HepG2 (cell line): Measurements from ENCODE around the gene NDUFA13. TPM values are rescaled to one million over a fixed set of nuclear protein-coding genes. Genes with fewer than 3 reads are reported as not detected.
A peak's percentile ranks its signal among the peaks of the same experiment; 100 is the strongest.

Experiments
- ATAC-seq: fragments of 200-7000 bp; cut with Tn5 transposase; 3 replicates; pipeline ENCODE4 v1.9.1; 2020; ENCODE audit warnings: mild to moderate bottlenecking, moderate library complexity
- BruUV-seq: library from RNA; stranded (reverse); fragments of 400-500 nt; replicated peaks from 2 replicates; lab custom pipeline; 2021; lab: Mats Ljungman, UMichigan
- CTCF ChIA-PET: fragments of 300-600 bp; formaldehyde crosslinking; extraction: SDS; loops from one replicate; lab custom pipeline; 2021; ENCODE audit warnings: low total read pairs, inconsistent platforms, low intra/inter-chr PET ratio; lab: Yijun Ruan, JAX
- POLR2A ChIA-PET: fragments of 350-600 bp; sonication (Branson Sonifier 250); formaldehyde crosslinking; loops from one replicate; lab custom pipeline; 2020; ENCODE audit warnings: antibody characterized with exemption, inconsistent platforms; lab: Yijun Ruan, JAX
- DNase-seq: peaks from one replicate; pipeline ENCODE4 v3.0.0-alpha.2; 2015; ENCODE audit warnings: low spot score
- FAIRE-seq: peaks from 3 replicates; lab custom pipeline; 2011; peaks lifted over from hg19 to GRCh38; lab: Jason Lieb, UNC
- H2AFZ ChIP-seq: one replicate; pipeline ENCODE4 v1.6.1; 2011; ENCODE audit warnings: low read length, inconsistent platforms
- H3K27ac ChIP-seq: fragments of 300-600 bp; 3 replicates; pipeline ENCODE4 v1.8.0; 2011; ENCODE audit warnings: mixed run types, mild to moderate bottlenecking, mixed read lengths, low read length, inconsistent platforms; ENCODE audit not compliant: insufficient read depth; ENCODE audit errors: extremely low read length
- H3K27me3 ChIP-seq, 2 experiments: fragments of 200-600 bp in 1 of 2; 2 replicates in 1 of 2; 3 replicates in 1 of 2; pipeline versions ENCODE4 v1.6.0 to v1.8.0; 2011; ENCODE audit warnings: low read length in 2 of 2, mild to moderate bottlenecking in 2 of 2, moderate library complexity in 2 of 2, inconsistent platforms in 1 of 2; ENCODE audit not compliant: insufficient read depth in 2 of 2, control insufficient read depth in 1 of 2
- H3K36me3 ChIP-seq, 2 experiments: fragments of 200-600 bp in 1 of 2; replicated peaks in 1 of 2; 2 replicates in 1 of 2; 3 replicates in 1 of 2; pipeline versions ENCODE4 v1.5.1 to v1.8.0; 2011; ENCODE audit warnings: low read length in 2 of 2, inconsistent platforms in 1 of 2; ENCODE audit not compliant: insufficient read depth in 2 of 2, control insufficient read depth in 1 of 2
- H3K4me1 ChIP-seq: 2 replicates; pipeline ENCODE4 v1.5.1; 2012; ENCODE audit warnings: low read length, inconsistent platforms; ENCODE audit not compliant: insufficient read depth
- H3K4me2 ChIP-seq: 2 replicates; pipeline ENCODE4 v1.6.0; 2011; ENCODE audit warnings: low read depth, low read length, inconsistent platforms
- H3K4me3 ChIP-seq, 3 experiments: fragments of 200-600 bp in 1 of 3; sonication (generic), shearing (Covaris generic) in 1 of 3; replicated peaks in 1 of 3; 2 replicates each; pipeline ENCODE4 v1.5.1; 2011 to 2016; ENCODE audit warnings: low read length in 3 of 3, inconsistent platforms in 2 of 3, low read depth in 2 of 3, mild to moderate bottlenecking in 2 of 3, control low read depth in 1 of 3, mixed read lengths in 1 of 3; ENCODE audit not compliant: insufficient read depth in 1 of 3
- H3K79me2 ChIP-seq: one replicate; pipeline ENCODE4 v1.6.1; 2011; ENCODE audit warnings: low read length, inconsistent platforms; ENCODE audit not compliant: insufficient read depth
- H3K9ac ChIP-seq: 2 replicates; pipeline ENCODE4 v1.6.0; 2011; ENCODE audit warnings: mild to moderate bottlenecking, low read depth, low read length, inconsistent platforms; ENCODE audit not compliant: insufficient read depth
- H3K9me3 ChIP-seq: 2 replicates; pipeline ENCODE4 v1.5.1; 2012; ENCODE audit warnings: mild to moderate bottlenecking, low read length
- H4K20me1 ChIP-seq: 2 replicates; pipeline ENCODE4 v1.6.0; 2011; ENCODE audit warnings: inconsistent platforms, mild to moderate bottlenecking, low read length, moderate library complexity; ENCODE audit not compliant: insufficient read depth
- HDAC6 ChIP-seq: fragments of 200-600 bp; sonication (generic); IDR thresholded peaks from 2 replicates; pipeline ENCODE4 v1.7.0; 2017; ENCODE audit warnings: mild to moderate bottlenecking, antibody characterized with exemption, low read length, low read depth
- POLR2AphosphoS2 ChIP-seq: IDR thresholded peaks from 2 replicates; pipeline ENCODE4 v1.6.1; 2011; ENCODE audit warnings: low read depth, low read length, improper control_type of control experiment
- SOX5 ChIP-seq: IDR thresholded peaks from 2 replicates; pipeline ENCODE4 v1.6.1; 2016; ENCODE audit warnings: borderline replicate concordance
- ZMYM4 ChIP-seq: sonication (generic); formaldehyde crosslinking; IDR thresholded peaks from 2 replicates; pipeline ENCODE4 v1.8.1; 2023; ENCODE audit warnings: mild to moderate bottlenecking, missing genetic modification reagents
- ZNF441 ChIP-seq: sonication (generic); formaldehyde crosslinking; IDR thresholded peaks from 2 replicates; pipeline ENCODE4 v1.7.0; 2021; ENCODE audit warnings: missing genetic modification reagents, borderline replicate concordance
- ZNF709 ChIP-seq: sonication (generic); formaldehyde crosslinking; IDR thresholded peaks from 2 replicates; pipeline ENCODE4 v1.5.0; 2020; ENCODE audit warnings: mild to moderate bottlenecking, missing genetic modification reagents
- WGBS: methylation state at CpG from one replicate; pipeline ENCODE4 v1.1.6; 2017; ENCODE audit warnings: low lambda C conversion rate; 5-methylcytosine and 5-hydroxymethylcytosine counted together
- in situ Hi-C: cut with HindIII; loops from 2 replicates; pipeline ENCODE4 v1.10.0; 2017; ENCODE audit warnings: low pct_unique_long_range_greater_than_20kb; ENCODE audit not compliant: extremely low pct_ligation_motif_present
- intact Hi-C: fragments of 100-400 bp; cut with micrococcal nuclease; formaldehyde crosslinking; loops from one replicate; pipeline ENCODE4 v1.10.0; 2022; ENCODE audit not compliant: unreplicated experiment
- polyA plus RNA-seq, 8 experiments: library from polyadenylated mRNA; depleted of rRNA in 3 of 8; stranded (reverse) in 7 of 8; unstranded in 1 of 8; fragments of >200 nt; fragmentation: Illumina TruSeq in 4 of 8; extraction: Trizol in 4 of 8; gene quantifications; 2 replicates each; pipeline versions ENCODE4 v1.2.1 to v1.2.3, GENCODE V29; 2011 to 2016; ENCODE audit warnings: low read depth in 4 of 8, missing spikeins in 1 of 8, mixed read lengths in 1 of 8; ENCODE audit not compliant: insufficient read depth in 1 of 8
- total RNA-seq, 5 experiments: library from RNA; depleted of rRNA; stranded (reverse); fragments of >200 nt; fragmentation: Illumina TruSeq; extraction: Trizol; gene quantifications; 2 replicates each; pipeline ENCODE4 v1.2.3, GENCODE V29; 2016; ENCODE audit warnings: low read depth in 1 of 5
- TF ChIP-seq, protein P1 (sequence below): sonication (generic); formaldehyde crosslinking; IDR thresholded peaks from 2 replicates; pipeline ENCODE4 v1.4.0; 2020; ENCODE audit warnings: missing genetic modification reagents

NDUFA13 gene
- total and polyA plus RNA-seq, 2 of the 13 experiments (the other 11 are each of a cell fraction or from before 2014, with no cell fraction given), result 337 to 366 TPM

DNA sequence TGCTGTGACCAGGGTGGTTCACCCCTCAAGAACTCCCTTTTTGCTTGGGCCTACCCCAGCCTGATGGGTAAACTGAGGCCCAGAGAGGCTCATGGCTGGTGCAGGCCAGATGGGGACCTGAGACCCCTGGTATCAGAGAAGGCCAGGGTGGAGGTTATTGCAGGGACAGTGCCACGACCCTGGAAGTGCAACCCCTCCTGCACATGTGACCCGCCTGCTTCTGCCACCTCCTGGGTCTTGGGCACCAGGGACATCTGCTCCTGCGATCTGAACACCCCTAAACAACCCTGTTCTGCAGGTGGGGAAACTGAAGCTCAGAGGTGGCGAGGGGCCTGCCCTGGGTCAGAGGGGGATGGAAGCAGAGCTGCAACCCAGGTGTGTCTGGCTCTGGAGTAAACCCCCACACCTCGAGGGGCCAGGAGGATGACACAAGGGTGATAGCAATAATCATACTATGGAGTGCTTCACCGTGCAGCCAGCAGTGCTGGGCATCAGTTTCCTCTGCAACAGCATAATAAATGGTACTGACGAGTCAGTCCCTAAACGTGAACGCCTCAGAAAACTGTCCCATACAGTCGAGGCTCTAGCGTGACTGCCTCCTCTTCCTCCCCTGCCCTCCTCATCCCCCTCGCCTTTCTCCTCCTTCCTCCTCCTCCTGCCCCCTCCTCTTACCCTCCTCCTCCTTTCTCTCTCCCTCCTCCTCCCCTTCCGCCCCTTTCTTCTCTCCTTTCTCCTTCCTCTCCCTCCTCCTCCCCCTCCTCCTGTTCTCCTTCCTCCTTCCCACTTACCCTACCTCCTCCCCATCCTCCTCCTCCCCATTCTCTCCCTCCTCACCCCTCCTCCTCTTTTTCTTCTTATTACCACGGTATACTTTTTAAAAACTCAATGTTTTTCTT, 17.0 kb downstream of the NDUFA13 start:
- H3K4me3 ChIP-seq, result no peak overlapping the region
- peaks cover 0 to 5% of the 10 kb centered on the region in 2 experiments; a peak in 3 of 5 replicates for H3K36me3 ChIP-seq
- CTCF ChIA-PET, result interaction anchor here (1.2 to 2.6 kb wide), 3 partner anchors 21 to 426 kb away, joined by 3 to 23 read pairs (median 4); partner anchors contain the start of gene GMIP
- in situ Hi-C loops (loop anchor here (25.0 kb wide), 1 partner anchor 429 kb away; no protein-coding TSS in a partner anchor), intact Hi-C loops (loop anchor here (5.0 kb wide), 2 partner anchors 109 to 424 kb away; partner anchors contain the start of gene GMIP)
- peak; percentile 2; the same call in 1 of the 3 replicates for ATAC-seq
- no peak overlapping the region for H3K4me2 ChIP-seq
- no peak for DNase-seq
- H3K27me3 ChIP-seq, result no peaks in the 10 kb centered on the region
- H3K79me2 ChIP-seq, result no peaks in the 10 kb centered on the region
- H3K9me3 ChIP-seq, result no peaks in the 10 kb centered on the region
- no peak overlapping the region for H2AFZ ChIP-seq
- WGBS, result 83% methylated on average over 10 of the region's 14 CpGs
- no peak overlapping the region for H3K9ac ChIP-seq
- no peak overlapping the region for H3K27ac ChIP-seq
- peaks cover 4% of the 10 kb centered on the region; the same call in 1 of the 2 replicates for H3K4me1 ChIP-seq
- no peak for FAIRE-seq
- no peak for TF ChIP-seq HDAC6
- no peak for TF ChIP-seq ZNF709 (CRISPR knock-in tag)
- no peak for TF ChIP-seq SOX5 (CRISPR knock-in tag)
- TF ChIP-seq ZNF441 (CRISPR knock-in tag), result no peak
- TF ChIP-seq POLR2AphosphoS2, result no peak
- TF ChIP-seq ZMYM4, result no peak
- TF ChIP-seq, protein P1, sequence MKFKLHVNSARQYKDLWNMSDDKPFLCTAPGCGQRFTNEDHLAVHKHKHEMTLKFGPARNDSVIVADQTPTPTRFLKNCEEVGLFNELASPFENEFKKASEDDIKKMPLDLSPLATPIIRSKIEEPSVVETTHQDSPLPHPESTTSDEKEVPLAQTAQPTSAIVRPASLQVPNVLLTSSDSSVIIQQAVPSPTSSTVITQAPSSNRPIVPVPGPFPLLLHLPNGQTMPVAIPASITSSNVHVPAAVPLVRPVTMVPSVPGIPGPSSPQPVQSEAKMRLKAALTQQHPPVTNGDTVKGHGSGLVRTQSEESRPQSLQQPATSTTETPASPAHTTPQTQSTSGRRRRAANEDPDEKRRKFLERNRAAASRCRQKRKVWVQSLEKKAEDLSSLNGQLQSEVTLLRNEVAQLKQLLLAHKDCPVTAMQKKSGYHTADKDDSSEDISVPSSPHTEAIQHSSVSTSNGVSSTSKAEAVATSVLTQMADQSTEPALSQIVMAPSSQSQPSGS (CRISPR knock-in tag), result no peak
- BruUV-seq, result no TSS peak
- H4K20me1 ChIP-seq, result no peaks in the 10 kb centered on the region
- POLR2A ChIA-PET, result no interaction called here
